Kidney glomerular epithelial cell (primary cell): Measurements from ENCODE around the gene PTPRD.

ENCODE experiments used
- DNase-seq: peaks from one replicate; lab custom pipeline; 2025; lab: John Stamatoyannopoulos, UW

The PTPRD gene

GRCh38 chr9:10054456-10054855 is 558.3 kb downstream of the PTPRD start:
- no peak for DNase-seq

GRCh38 chr9:10052916-10053315 is 559.9 kb downstream of the PTPRD start:
- no peak for DNase-seq

DNA sequence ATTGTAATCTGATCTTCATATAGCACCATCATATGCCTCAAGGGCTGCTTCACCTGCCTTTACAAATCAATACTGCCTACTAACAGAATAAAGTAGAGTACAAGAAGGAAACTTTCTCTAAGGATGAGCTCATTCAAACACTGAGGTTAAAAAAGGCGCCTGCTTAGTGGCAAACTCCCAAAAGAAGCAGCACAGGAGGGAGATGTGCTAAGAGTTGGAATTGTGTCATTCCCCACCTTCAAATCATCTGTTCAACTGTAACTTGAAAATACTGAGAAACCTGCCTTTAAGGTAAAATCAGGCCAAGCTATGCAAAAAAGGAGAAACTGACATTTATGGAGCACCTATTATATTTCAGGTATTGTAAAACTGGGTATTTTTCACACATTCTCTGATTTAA is 560.6 kb downstream of the PTPRD start:
- DNase-seq = no peak

DNA sequence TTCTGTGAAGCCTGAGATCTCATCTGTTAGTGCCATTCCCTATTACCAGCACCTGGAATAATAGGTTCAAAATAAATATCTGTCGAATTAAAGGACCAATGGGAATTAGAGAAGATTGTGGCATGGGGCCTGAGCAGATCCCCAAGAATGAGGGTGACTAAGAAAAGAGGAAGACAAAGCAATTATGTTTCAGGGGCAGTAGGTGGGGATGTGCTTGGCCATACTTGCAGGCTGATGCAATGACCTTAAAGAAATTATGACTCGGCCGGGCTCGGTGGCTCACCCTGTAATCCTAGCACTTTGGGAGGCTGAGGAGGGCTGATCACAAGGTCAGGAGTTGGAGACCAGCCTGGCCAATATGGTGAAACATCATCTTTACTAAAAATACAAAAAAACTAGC is 562.8 kb downstream of the PTPRD start:
- DNase-seq = no peak

DNA sequence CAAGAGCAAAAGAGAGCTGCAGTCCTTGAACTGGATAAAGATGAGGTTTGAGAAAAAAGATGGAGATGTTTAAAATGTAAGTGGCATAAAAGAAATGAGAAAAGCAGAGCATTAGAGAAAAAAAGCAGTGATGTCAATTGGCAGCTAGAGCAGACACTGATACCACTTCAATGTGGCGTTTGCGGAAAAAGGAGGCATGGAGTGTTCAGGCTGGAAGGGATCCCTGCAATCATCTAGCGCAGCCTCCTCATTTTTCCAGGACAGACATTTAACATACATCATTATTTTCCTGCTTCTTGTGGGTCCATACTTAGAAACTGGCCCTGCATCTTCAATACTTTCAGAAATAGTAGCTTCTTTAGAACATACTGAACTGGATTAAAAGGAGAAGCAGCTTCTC is 563.8 kb downstream of the PTPRD start:
- DNase-seq = no peak

- DNase-seq = peak; percentile 20
Observed at GRCh38 chr9:10045598-10045997, 567.2 kb downstream of the PTPRD start.

- no peak for DNase-seq
Observed at GRCh38 chr9:10041726-10042229, 571.0 kb downstream of the PTPRD start.

DNA sequence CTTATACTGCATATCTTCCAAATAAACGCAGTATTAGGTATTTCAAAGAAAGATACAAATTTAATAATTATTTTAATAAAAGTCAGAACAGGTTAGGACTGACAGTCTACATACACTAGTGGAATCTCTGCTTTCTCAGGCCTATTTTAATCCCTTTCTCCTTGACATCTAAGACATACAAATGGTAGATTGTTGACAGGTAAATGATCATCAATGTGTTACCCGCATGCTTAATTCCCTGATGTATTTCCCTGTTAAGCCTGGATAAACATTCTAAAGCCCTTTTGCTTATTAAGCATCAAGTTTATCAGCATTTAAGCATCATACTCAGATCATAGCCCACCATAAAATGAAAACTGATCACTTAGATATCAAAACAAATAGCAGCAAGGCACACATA is 576.7 kb downstream of the PTPRD start:
- no peak for DNase-seq

DNA sequence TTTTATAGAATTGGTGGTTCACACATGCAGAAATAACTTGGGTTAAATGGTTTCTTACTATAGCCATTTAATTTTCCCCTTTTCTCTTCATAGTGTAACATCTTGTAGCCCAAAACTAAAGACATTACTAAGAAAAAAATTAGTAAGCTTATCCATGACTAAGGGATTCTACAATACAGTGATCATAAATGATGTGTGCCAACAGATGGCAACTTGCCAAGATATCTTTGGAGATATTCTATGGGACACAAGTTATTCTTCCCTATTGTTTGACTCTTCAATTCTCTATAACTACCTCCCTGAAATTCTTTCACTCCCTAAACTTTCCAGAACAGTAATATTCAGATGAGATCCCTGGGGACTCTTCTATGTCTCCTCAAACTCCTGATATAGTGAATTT is 580.6 kb downstream of the PTPRD start:
- DNase-seq = no peak

DNA sequence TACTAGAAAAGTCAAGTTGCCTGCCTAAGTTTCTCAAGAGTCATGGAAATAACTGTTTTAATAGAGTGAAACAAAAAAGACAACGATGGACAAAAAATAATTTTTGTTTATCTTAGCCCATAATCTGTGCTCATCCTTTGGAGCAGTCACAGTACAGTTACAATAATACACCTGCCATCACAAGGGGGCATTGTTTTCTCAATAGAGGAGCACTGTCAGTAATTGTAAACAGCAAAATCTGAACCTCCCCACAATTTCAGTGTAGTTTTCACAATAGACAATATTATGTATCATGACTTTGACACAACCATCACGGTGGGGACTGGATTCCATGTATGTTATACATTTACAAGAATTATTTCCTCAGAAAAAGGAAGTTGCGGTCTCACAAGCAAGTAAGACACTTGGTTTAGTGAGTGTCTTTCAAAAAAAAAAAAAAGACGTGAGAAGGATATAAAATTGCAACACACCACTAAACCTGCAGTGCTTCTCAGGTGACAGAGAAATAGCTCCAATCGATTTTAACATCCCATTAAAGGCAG is 586.3 kb downstream of the PTPRD start:
- DNase-seq = no peak

DNA sequence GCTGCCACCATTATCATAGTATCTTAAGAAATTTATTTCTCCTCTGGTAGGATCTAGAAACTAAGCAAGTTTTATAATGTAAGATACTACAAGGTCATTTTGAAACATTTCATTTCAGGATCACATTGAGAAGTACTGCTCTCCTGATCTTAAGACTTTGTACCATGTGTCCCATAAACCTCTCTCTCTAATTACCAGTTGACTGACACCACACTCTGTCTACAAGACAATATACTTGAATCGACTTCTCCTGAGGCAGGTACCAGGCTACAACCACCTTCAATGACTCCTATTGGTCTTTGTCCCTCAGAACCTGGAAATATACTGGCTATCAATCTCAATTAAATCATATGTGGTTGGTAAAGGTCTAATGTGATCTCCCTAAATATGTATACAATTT is 597.0 kb downstream of the PTPRD start:
- no peak for DNase-seq

DNA sequence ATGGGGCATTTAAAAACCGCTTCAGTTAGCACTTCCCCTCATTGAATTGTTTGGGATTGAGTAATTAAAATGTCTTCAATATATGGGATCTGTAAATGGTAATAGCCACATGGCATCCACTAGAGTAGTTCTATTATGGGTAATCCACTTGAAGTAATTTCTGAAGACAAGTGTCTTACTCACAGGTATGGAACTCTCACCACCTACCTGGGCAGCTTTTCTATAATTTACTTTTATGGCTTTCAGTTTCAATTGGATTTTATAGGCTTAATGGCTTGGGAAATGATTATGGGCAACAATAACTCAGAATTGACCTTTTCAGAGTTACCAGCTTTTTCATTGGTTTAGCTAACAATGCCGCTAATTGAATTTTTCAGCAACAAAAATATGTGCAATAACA is 597.9 kb downstream of the PTPRD start:
- no peak for DNase-seq

DNA sequence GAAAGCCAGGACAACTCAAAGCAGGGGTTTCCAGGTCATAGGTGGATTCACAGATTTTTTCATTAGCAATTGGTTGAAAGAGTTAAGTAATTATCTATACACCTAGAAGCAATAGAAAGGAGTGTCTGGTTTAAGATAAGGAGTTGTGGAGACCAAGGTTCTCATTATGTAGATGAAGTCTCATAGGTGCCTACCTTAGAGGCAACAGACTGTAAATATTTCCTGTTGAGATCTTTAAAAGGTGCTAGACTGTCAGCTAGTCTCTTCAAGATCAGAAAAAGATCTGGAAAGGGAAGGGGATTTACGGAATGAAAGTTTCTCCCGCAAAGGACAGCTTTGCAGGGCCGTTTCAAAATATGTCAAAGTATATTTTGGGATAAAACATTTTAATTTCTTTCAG is 603.4 kb downstream of the PTPRD start:
- no peak for DNase-seq

DNA sequence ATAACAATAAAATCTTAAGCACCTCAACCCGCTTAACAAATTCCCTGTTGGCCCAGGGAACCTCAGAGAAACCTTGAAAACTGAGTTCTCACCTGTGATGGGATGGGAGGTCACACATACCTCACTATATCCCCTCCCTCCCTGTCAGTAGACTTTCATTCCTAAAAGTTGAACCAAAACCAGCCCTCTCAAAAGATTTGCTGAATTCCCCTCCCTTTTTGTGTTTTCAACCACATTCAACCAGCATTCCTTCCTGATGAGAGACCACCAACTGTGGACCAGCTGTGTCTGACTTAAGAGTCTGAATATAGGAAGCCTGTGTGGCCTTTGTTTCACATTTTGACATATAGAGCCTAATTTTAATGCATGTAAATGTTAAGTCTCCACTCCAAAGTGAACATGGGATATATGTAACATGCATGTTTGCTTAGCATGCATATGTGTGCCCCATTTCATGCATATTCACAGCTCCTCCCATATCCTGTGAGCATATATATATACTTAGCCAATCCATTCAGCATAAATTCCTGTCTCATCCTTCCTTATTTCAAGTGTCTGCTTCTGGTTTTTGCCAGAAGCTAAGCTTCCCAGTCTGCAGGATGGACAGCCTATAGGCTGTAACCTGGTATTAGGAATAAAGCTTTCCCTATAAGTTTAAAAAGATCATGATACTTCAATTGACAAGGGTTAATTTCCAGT is 604.6 kb downstream of the PTPRD start:
- no peak for DNase-seq

- no peak for DNase-seq
Observed at GRCh38 chr9:10007356-10007755, 605.4 kb downstream of the PTPRD start.

DNA sequence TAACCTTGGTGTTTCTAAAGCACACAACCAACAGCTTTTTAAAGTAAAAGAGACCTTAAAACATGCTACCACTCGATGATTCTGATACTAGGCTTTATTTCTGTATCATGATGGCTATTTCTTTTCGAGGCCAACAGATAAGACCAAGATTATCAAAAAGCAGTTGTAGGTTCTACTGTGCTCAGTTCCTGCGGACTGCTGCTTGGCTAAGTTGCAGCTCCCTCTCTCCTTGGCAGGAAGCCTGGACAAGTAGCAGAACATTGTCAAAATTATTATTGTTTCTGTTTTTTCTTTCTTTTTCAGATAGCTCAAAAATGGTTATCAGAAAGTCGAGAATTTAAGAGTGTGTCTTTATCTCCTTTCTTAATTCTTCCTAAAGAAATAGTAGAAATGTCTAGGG is 607.6 kb downstream of the PTPRD start:
- DNase-seq = no peak

DNA sequence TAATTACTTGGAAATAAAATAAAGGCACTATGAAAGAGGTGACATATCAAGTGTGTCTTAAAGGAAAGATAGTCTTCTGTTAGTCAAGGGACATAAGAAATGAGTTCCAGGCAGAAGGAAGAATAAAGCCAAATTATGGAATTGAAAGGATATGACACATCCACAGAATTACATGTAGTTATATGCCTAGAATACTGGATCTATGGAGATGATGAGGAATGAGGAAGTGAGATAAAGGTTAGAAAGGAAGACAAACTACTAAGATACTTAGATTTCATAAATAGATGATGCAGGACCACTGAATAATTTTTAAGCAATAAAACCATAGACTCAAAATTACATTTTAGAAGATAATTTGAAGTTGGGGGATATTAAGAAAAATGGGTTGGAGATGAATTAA is 609.8 kb downstream of the PTPRD start:
- no peak for DNase-seq

DNA sequence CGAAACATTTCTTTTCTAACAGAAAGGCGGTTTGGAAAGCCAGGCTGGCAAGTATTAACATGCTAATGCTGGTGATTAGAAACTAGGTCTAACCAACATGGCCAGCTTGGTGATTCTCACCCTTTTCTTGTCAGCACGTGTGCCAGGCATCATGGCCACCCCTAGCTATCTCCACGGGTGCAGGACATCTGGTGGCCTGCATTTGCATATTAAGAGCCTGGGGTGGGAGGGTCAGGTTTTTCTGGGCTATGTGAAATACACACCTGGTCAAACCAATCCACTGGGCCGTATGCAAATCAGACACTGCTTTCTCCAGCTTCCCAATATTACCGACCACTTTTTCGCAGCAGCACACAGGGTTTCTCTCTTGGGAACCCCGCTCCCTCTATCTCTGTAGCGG is 612.1 kb downstream of the PTPRD start:
- no peak for DNase-seq

DNA sequence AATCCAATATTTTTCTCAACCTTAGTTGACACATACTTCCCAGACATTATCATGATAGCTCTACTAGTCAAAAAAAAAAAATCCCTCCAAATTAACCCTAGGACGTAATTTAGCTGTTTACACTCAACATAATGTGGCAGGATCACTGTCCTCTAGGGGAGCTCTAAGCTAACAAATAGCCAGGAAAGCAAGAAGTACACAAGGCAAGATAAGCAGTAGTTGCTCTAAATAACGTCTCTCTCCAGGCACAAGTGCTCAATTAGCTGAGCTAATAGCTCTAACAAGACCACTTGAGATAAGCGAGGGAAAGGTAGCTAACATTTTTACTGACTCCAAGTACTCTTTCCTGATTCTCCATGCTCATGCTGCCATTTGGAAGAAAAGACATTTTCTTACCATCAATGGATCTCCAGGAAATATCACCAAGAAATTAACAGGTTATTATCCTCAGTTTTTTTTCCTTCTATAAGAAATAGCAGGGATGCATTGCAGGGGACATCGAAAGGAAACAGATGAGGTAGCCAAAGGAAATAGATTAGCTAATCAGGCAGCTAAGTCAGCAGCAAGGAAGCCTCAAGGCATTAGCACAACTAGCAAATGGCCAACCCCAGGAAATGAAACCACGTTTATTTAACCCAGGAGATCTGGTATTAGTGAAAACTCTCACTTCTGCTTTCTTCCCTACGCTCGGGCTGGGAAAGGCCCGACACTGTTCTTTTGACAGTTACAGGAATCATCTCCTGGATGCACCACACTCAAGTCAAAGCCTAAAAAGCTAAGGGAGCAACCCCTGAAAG is 614.1 kb downstream of the PTPRD start:
- DNase-seq = no peak

- no peak for DNase-seq
Observed at GRCh38 chr9:9997585-9997984, 615.2 kb downstream of the PTPRD start.

- DNase-seq = no peak
Observed at GRCh38 chr9:9996259-9996658, 616.5 kb downstream of the PTPRD start.

DNA sequence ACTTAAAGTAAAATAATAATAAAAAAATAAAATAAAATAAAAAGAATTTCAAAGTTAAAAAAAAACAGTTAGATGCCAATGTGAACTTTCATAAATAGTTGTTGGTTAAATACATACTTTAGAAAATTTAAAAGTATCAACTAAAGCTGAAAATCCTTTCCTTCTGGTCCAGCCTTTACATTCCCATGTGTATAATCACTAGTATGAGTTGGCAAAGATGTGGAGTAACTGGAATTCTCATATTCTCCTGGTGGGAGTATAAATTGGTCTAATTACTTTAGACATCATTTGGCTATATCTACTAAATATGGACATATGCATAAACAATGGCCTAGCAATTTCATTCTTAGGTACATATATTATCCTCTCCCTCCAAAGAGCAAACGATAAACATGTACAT is 619.9 kb downstream of the PTPRD start:
- DNase-seq = no peak

DNA sequence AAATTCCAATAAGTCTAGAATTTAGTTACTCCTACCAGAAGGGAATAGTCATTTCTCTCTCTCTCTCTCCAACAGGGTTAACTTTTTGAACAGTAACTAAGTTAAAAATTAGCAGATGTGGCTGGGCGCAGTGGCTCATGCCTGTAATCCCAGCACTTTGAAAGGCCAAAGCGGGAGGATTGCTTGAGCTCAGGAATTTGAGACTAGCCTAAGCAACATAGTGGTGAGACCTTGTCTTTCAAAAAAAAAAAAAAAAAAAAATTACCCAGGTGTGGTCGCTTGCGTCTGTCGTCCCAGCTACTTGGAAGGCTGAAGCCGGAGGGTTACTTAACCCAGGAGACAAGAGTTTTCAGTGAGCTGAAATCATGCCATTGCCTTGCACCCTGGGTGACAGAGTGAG is 639.7 kb downstream of the PTPRD start:
- DNase-seq = peak; percentile 26
